RWPE1 (cell line): ENCODE data around the gene SP140.
A peak's percentile ranks its signal among the peaks of the same experiment; 100 is the strongest.

ENCODE experiments used
- CTCF ChIA-PET: fragments of 350-600 bp; sonication (Branson Sonifier 250); formaldehyde crosslinking; extraction: SDS; loops from one replicate; lab custom pipeline; 2021; lab: Yijun Ruan, JAX
- POLR2A ChIA-PET: fragments of 400-600 bp; formaldehyde crosslinking; extraction: SDS; loops from one replicate; lab custom pipeline; 2020; ENCODE audit warnings: antibody characterized with exemption; ENCODE audit not compliant: low non-redundant PET; lab: Yijun Ruan, JAX
- DNase-seq: peaks from one replicate; pipeline ENCODE4 v3.0.0; 2012; ENCODE audit warnings: low spot score
- H3K27ac ChIP-seq: fragments of 450-650 bp; 2 replicates; pipeline ENCODE4 v1.5.1; 2017
- TF ChIP-seq, protein P1 (sequence below): fragments of 450-650 bp; conservative IDR thresholded peaks from 2 replicates; pipeline ENCODE4 v1.5.1; 2017; ENCODE audit warnings: low read depth, mild to moderate bottlenecking

The SP140 gene

DNA sequence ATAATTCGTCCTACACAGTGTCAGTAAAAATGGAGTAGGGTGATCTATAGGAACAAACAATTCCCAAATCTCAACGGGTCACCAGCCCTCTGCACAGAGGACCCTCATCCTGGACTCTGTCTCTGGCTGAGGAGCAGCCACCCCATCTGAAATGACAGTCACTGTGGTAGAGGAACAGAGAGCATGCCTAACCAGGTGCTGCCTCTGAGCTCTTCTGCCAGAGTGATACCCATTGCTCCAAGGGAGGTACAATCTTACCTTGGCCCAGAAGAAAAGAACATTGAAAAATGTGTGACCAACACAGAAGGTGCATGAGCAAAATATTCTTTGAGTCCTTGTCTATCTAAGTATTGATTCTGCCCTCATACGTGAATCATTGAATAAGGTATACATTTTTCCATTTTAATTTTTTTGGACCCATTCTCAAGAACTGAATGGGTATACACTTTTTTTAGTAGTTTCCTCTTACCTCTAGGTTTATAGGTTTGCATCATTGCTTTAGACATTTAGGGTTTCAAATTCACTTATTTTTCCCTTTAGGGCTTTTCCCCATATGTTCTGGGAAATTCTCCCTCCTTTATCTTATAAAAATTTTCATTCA is 8.7 kb downstream of the SP140 start:
- H3K27ac ChIP-seq: no peak overlapping the region
- TF ChIP-seq, protein P1, sequence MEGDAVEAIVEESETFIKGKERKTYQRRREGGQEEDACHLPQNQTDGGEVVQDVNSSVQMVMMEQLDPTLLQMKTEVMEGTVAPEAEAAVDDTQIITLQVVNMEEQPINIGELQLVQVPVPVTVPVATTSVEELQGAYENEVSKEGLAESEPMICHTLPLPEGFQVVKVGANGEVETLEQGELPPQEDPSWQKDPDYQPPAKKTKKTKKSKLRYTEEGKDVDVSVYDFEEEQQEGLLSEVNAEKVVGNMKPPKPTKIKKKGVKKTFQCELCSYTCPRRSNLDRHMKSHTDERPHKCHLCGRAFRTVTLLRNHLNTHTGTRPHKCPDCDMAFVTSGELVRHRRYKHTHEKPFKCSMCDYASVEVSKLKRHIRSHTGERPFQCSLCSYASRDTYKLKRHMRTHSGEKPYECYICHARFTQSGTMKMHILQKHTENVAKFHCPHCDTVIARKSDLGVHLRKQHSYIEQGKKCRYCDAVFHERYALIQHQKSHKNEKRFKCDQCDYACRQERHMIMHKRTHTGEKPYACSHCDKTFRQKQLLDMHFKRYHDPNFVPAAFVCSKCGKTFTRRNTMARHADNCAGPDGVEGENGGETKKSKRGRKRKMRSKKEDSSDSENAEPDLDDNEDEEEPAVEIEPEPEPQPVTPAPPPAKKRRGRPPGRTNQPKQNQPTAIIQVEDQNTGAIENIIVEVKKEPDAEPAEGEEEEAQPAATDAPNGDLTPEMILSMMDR: no peak
- CTCF ChIA-PET: no interaction called here
- POLR2A ChIA-PET: no interaction called here
- no peak for DNase-seq

GRCh38 chr2:230234845-230235244 is 9.3 kb downstream of the SP140 start:
- H3K27ac ChIP-seq: no peak overlapping the region
- DNase-seq: no peak
- ChIA-PET CTCF (no interaction called here), POLR2A (no interaction called here)
- TF ChIP-seq, protein P1: no peak

- DNase-seq: peak; percentile 25
- H3K27ac ChIP-seq: no peak overlapping the region
- CTCF ChIA-PET: no interaction called here
- TF ChIP-seq, protein P1: no peak
- POLR2A ChIA-PET: no interaction called here
These were observed 18.7 kb downstream of the SP140 start for GRCh38 chr2:230244211-230244610.

DNA sequence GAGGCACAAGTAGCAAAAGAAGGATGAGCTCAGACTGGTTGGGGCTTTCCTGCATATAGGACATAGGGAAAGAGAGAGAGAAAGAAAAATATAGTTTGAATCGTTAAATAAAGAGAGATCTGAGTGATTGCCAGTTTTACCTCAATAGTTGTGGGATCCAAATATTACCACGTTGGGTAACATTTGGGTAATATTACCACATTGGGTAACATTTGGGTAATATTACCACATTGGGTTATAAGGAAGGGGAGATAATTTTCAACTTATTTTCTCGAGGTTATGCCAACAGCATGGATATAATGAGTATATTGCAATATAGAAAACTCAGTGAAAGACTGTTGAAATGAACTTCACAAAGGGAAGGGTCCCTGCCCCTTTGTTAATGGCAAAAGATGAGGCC is 20.7 kb downstream of the SP140 start:
- TF ChIP-seq, protein P1: no peak
- POLR2A ChIA-PET: no interaction called here
- no peak overlapping the region for H3K27ac ChIP-seq
- no peak for DNase-seq
- CTCF ChIA-PET: no interaction called here

DNA sequence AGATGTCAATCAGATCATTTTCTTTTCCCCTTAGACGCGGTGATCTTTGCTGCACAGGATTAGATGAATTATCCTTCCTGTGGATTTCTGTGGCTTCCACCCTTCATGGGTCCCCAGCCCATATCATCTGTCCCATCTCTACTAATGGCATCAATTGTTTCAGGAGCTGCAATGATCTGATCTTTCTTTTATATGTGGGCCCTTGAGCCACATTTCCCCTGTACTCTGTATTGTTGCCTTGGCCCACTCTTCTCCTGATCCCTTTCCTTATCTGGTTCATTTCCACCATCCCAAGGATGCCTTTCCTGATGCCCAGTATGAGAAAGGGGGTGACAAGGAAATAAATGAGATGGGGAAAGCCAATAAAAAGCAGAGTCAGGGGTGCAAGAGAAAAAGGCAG is 24.7 kb downstream of the SP140 start:
- CTCF ChIA-PET: interaction anchor here (0.6 kb wide), 1 partner anchor 115 kb away, joined by 3 read pairs; no protein-coding TSS in a partner anchor

GRCh38 chr2:230254152-230254881 is 28.8 kb downstream of the SP140 start:
- H3K27ac ChIP-seq: no peak overlapping the region
- no peak for DNase-seq
- ChIA-PET POLR2A (no interaction called here), CTCF (interaction anchor here (0.5 to 0.7 kb wide), 2 partner anchors 30 to 339 kb away, joined by 3 read pairs; no protein-coding TSS in a partner anchor)
- TF ChIP-seq, protein P1: no peak

More for the DNA sequence above, 24.7 kb downstream of the SP140 start:
- POLR2A ChIA-PET: no interaction called here
- H3K27ac ChIP-seq: no peak overlapping the region
- no peak for DNase-seq
- TF ChIP-seq, protein P1: no peak
